ENCODE data around the gene B4GALNT3.

DNA sequence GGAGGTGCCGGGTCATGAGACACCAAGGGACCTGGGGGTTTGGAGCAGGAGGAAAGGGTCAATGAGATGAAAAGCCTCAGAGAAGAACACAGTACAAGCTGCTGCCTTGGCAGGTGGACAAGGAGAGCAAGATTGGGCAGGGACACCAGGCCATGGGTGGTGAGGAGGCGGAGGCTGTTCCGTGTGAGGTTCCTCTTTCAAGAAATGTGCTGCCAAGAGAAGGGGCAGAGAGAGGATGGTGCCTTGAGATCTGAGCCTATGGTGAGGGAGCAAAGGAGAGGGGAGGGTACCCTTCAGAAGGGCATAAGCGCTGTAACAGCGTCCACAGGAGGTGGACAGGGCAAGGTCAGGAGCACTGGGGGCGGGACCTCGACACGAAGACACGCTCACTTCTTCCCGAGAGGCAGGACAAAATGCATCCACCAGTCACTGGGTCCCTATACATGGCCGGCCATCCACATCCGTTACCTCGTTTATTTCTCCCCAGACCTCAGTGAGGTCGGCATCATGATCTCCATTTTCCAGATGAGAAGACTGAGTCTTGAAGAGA is 100.2 kb downstream of the B4GALNT3 start:
- TF ChIP-seq POLR2A (IDR thresholded peaks at IDR 0.05; ENCODE audit: low read depth, low read length) (no peak), TAF1 (IDR thresholded peaks at IDR 0.05; ENCODE audit: borderline replicate concordance, low read depth, low read length) (no peak)

Data from GM12892 (cell line).